H1 (cell line): ENCODE measurements around the gene POLL.

Experiments used
- CTCF ChIP-seq, 3 experiments: IDR thresholded peaks; 1 replicate in 2 of 3; 2 replicates in 1 of 3; pipeline versions ENCODE4 v1.5.1 to v1.6.1; 2011; ENCODE audit warnings: low read length in 3 of 3, mild to moderate bottlenecking in 3 of 3, inconsistent platforms in 2 of 3, low read depth in 1 of 3, moderate library complexity in 1 of 3; ENCODE audit not compliant: insufficient read depth in 1 of 3; ENCODE audit errors: control extremely low read depth in 1 of 3
- RFX5 ChIP-seq: IDR thresholded peaks from 2 replicates; pipeline ENCODE4 v1.6.1; 2011; ENCODE audit warnings: low read depth, low read length, improper control_type of control experiment, borderline replicate concordance

- TF ChIP-seq CTCF (IDR thresholded peaks at IDR 0.05; ENCODE audit: control extremely low read depth in 1 of 3, insufficient read depth in 1 of 3, low read depth in 1 of 3, low read length in 3 of 3) (no peak), RFX5 (no peak)
Observed at GRCh38 chr10:101572126-101572525, 15.9 kb downstream of the POLL start.
